ENCODE results near the gene RBL1.
"Not testable (repeated sequence)": the region's sequence is repeated elsewhere in the genome, so short reads cannot be mapped to it uniquely, and the experiment has no call there.

RBL1 gene

DNA sequence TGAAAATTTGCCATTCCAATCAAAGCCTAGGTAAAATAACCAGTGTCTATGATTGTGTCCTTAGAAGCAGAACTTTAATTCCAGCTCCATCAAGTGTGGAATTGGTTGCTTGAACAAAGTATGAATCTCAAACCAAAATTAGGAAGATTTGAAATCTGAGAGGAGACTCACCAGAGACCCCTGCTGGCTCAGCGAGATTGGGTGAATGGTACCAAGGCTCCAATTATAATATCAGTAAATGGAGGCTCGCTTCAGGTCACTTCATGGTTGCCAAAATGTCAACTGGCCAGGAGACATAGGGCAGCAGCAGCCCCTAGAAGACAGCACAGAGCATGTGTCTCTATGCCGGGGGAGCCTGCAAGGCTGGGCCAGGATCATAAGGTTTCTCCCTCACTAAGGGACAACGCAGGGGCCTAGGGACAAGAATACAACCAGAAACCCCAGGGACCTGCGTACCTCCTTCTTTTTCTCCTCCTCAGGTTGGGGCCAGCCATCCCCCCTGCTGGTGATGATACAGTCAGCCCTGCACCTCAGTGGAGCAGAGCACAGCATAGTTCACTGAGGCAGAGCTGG, 14.0 kb downstream of the RBL1 start:
- DNase-seq (ENCODE audit: insufficient read length, low spot score) (peak; percentile 15), FAIRE-seq (peak; percentile 85)

DNA sequence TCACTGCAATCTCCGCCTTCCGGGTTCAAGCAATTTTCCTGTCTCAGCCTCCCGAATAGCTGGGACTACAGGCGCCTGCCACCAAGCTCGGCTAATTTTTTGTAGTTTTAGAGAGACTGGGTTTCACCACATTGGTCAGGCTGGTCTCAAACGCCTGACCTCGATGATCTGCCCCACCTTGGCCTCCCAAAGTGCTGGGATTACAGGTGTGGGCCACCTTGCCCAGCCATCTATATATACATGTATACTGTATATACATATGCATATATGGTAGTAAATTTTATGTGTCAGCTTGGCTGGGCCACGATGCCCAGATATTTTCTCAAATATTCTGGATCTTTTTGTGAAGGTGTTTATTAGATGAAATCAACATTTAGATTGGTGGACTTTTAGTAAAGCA, 18.8 kb downstream of the RBL1 start:
- DNase-seq (ENCODE audit: insufficient read length, low spot score) (no peak), FAIRE-seq (no peak)

DNA sequence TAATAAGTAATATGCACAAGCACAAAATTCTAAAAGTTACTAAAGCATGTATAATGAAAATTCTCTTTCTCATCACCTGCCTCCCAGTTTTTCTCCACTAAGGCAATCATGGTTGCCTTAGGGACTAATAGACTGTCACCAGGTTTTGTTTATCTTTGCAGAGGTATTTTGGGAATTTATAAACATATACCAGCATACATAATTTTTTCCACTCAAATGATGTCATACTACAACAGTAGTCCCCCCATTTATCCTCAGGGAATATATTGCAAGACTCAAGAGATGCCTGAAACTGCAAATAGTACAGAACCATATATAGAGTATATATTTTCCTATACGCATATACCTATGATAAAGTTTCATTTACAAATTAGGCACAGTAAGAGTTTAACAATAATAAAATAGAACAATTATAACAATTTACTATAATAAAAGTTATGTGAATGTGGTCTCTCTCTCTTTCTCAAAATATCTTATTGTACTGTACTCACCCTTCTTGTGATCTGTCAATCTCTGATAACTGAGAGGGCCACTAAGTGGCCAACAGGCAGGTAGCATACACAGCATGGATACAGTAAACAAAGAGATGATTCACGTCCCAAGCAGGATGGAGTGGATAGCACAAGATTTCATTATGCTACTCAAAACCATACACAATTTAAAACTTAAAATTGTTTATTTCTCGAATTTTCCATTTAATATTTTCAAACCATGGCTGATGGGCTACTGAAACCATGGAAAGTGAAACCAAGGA, 19.7 kb downstream of the RBL1 start:
- DNase-seq (ENCODE audit: insufficient read length, low spot score) (no peak), FAIRE-seq (no peak)

DNA sequence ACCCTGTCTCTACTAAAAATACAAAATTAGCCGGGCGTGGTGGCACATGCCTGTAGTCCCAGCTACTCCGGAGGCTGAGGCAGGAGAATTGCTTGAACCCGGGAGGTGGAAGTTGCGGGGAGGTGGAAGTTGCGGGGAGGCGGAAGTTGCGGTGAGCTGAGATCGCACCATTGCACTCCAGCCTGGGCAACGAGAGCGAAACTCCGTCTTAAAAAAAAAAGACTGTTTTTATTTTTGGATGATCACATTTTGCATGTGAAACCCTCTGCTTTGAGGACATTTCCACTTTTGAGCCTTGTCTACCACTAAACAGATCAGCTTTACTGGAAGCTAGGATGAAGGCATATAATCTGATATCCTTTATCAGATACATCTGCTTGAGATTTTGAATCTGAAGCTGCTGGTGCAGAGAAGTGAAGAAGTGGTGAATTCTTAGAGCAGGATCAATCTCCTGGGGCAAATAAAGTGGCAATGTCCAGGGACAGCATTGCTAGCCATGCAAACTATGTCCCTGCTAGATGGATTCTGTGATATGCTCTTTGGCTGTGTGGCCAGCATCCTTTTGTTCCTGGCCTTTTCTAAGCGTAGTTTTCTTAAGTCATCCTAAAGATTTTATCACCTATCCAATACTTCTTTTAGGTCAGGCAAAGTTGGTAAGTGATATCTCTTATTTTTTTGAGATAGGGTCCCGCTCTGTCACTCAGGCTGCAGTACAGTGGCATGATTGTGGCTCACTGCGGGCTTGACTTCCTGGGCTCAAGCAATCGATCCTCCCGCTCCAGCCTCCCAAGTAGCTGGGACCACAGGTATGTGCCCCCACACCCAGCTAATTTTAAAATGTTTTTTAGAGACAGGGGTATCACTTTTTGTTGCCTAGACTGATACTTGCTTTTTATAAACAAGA, 23.3 kb downstream of the RBL1 start:
- DNase-seq (ENCODE audit: insufficient read length, low spot score) (peak; percentile 8), FAIRE-seq (no peak)

DNA sequence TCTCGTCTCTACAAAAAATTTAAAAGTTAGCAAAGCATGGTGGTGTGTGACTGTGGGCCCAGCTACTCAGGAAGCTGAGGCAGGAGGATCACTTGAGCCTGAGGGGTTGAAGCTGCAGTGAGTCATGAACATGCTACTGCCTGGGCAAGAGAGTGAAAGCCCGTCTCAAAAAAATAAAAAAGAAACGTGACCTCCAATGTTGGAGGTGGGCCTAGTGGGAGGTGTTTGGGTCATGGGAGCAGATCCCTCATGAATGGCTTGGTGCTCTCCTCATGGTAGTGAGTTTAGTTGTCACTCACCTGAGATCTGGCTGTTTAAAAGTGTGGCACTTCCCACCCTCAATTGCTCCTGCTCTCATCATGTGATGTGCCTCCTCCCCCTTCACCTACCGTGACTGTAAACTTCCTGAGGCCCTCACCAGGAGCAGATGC, 24.3 kb downstream of the RBL1 start:
- FAIRE-seq (no peak), DNase-seq (ENCODE audit: insufficient read length, low spot score) (no peak)

DNA sequence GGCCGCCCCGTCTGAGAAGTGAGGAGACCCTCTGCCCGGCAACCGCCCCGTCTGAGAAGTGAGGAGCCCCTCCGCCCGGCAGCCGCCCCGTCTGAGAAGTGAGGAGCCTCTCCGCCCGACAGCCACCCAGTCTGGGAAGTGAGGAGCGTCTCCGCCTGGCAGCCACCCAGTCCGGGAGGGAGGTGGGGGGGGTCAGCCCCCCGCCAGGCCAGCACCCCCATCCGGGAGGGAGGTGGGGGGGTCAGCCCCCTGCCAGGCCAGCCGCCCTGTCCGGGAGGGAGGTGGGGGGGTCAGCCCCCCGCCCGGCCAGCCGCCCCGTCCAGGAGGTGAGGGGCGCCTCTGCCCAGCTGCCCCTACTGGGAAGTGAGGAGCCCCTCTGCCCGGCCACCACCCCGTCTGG, 26.2 kb downstream of the RBL1 start:
- FAIRE-seq: not testable (repeated sequence)

DNA sequence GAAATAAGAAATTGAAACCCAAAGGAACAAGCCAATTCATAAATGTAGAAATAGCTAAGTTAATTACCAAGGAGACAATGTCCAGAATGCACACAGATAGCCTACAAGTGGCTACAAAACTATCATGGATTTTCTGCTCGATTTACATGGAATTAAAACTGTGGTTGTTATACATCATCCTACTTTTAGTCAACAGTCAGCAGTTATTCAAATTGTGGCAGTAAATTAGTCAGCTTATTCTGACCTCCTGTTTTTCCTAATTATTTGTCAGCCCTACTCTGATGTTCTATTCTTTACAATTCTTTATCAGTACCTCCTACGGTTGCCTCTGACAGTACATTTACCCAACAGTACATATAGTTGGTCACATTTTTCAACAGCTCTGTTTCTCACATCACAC, 29.6 kb downstream of the RBL1 start:
- DNase-seq (ENCODE audit: insufficient read length, low spot score) (no peak), FAIRE-seq (no peak)

More for the DNA sequence above, 26.2 kb downstream of the RBL1 start:
- not testable (repeated sequence) for DNase-seq (ENCODE audit: insufficient read length, low spot score)

DNA sequence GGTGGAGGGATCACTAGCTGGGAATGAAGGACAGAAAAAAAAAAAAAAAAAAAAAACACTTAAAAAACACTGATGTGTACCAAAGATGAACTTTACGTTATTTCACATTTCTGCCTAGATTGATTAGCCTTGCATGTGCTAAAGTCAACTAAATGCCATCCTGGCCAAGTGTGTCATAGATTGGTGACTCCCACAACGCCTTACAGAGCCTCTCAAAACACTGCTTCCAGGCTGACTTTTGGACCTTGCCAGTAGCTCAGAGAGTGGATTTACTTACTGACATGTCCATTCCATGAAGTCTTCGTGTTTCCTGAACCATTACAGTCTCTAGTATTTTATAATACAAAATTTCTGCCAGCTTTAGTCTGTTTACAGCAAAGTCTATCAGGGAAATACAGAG, 40.5 kb downstream of the RBL1 start:
- DNase-seq (ENCODE audit: insufficient read length, low spot score): no peak

DNA sequence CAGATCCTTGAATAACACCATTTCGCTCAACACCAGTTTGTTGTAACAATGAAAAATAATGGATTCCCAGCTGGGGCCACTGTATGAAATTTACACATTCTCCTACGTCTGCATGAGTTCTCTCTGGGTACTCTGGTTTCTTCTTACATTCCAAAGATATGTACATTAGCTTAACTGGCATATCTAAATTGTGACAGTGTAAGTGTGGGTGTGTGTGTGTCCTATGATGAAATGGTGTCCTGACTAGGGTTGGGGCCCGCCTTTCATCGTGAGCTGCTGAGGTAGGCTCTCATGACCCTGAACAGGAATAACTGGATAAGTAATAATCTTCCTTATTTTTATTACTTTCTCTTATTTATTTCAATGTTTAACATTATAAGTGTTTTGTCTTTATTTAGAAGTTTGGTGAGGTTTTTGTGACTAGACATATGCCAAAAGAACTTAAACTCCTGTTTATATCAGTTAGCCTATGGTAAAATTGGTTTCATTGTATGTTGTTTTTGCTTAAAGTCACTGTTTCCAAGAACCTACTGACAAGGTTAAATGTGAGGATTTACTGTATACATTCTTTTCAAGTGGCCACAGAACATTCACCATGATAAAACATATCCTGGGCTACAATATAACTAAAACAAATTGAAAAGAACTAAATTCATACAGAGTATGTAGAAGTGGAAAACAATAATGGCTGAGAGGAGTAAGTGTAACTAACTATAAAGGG, 42.4 kb downstream of the RBL1 start:
- no peak for FAIRE-seq
- DNase-seq (ENCODE audit: insufficient read length, low spot score): no peak

More for the DNA sequence above, 40.5 kb downstream of the RBL1 start:
- FAIRE-seq: no peak

DNA sequence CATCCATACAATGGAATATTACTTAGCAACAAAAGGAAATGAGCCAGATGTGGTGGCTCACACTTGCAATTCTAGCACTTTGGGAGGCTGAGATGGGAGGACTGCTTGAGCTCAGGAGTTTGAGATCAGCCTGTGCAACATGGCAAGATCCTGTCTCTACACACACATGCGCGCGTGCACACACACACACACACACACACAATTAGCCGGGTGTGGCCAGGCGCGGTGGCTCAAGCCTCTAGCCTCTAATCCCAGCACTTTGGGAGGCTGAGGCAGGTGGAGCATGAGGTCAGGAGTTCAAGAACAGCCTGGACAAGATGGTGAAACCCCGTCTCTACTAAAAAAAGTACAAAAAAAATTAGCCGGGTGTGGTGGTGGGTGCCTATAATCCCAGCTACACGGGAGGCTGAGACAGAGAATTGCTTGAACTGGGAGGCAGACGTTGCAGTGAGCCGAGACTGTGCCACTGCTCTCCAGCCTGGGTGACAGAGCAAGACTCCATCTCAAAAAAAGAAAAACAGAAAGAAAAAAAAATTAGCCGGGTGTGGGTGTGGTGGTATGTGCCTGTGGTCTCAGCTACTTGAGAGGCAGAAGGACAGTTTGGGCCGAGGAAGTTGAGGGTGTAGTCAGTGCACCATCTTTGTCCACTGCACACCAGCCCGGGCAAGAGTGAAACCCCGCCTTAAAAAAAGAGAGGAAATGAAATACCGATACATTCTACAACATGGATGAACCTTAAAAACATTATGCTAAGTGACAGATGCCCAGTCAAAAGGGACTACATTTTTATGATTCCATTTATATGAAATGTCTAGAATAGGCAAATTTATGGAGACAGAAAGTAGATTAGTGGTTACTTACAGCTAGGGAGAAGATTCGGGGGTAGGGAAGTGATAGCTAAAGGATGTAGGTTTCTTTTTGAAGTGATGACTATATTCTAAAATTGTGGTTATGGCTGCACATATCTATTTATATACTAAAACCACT, 52.5 kb downstream of the RBL1 start:
- peak; percentile 63 for FAIRE-seq
- peak; percentile 15 for DNase-seq (ENCODE audit: insufficient read length, low spot score)

DNA sequence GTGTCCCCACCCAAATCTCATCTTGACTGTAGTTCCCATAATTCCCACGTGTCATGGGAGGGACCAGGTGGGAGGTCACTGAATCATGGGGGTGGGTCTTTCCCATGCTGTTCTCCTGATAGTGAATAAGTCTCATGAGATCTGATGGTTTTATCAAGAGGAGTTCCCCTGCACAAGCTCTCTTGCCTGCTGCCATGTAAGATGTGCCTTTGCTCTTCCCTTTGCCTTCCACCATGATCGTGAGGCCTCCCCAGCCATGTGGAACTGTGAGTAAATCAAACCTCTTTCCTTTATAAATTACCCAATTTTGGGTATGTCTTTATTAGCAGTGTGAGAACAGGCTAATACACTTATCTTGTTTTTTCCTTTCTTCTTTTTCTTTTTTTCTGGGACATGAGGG, 56.4 kb downstream of the RBL1 start:
- FAIRE-seq: not testable (repeated sequence)

DNA sequence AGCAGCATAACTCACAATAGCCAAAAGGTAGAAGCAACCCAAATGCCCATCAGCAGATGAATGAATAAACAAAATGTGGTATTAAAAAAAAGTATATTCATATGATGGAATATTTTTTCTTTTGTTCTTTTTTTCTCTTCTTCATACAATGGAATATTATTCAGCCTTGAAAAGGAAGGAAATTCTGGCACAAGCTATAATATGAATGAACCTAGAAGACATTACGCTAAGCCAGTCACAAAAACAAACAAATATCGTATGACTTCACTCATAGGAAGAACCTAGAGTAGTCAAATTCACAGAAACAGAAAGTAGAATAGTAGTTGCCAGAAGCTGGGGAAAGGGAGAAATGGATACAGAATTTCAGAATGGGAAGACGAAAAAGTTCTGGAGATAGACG, 63.7 kb downstream of the RBL1 start:
- DNase-seq (ENCODE audit: insufficient read length, low spot score) (no peak), FAIRE-seq (no peak)

More for the DNA sequence above, 56.4 kb downstream of the RBL1 start:
- not testable (repeated sequence) for DNase-seq (ENCODE audit: insufficient read length, low spot score)

DNA sequence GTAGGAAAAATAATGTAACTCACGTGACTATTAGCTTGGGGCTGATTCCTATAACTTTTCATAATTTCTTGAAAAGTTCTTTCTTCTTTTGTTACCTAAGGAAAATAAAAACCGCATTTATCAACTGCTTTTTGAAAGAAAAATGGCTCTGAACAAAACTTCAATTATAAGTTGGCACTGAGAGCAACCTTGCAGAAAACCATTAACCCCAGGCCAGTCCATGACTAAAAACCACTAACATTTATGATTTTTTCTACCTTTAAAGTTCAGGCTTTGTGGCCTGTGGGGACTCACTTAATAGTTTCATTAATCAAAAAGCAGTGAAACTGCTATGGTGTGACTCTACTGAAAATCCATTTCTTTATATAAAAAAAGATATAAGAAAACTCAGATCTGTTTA, 75.2 kb downstream of the RBL1 start:
- no peak for DNase-seq (ENCODE audit: insufficient read length, low spot score)
- FAIRE-seq: no peak

DNA sequence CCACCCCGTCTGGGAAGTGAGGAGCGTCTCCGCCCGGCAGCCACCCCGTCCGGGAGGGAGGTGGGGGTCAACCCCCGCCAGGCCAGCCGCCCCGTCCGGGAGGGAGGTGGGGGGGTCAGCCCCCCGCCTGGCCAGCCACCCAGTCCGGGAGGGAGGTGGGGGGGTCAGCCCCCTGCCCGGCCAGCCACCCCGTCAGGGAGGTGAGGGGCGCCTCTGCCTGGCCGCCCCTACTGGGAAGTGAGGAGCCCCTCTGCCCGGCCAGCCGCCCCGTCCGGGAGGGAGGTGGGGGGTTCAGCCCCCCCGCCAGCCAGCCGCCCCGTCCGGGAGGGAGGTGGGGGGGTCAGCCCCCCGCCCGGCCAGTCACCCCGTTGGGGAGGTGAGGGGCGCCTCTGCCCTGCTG, 83.2 kb downstream of the RBL1 start:
- not testable (repeated sequence) for FAIRE-seq; DNase-seq (ENCODE audit: insufficient read length, low spot score)

DNA sequence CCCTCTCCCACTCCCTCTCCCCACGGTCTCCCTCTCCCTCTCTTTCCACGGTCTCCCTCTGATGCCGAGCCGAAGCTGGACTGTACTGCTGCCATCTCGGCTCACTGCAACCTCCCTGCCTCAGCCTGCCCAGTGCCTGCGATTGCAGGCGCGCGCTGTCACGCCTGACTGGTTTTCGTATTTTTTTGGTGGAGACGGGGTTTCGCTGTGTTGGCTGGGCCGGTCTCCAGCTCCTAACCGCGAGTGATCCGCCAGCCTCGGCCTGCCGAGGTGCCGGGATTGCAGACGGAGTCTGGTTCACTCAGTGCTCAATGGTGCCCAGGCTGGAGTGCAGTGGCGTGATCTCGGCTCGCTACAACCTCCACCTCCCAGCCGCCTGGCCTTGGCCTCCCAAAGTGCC, 83.9 kb downstream of the RBL1 start:
- FAIRE-seq; DNase-seq (ENCODE audit: insufficient read length, low spot score): not testable (repeated sequence)

DNA sequence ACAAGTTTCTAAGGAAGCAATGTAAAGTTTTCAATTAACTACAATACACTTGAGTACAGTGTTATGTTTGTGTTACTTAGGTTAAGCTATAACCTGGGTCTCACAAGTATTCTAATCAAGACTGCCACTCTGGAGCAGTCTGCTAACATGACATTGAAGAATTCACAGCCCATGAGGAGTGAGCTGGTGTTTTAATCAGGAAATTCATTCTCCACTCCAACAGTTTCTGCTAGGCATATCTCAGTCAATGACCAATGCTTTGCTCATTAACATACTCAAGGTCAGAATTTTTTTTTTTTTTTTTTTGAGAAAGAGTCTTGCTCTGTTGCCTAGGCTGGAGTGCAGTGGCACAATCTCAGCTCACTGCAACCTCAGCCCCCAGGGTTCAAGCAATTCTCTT, 84.7 kb downstream of the RBL1 start:
- no peak for FAIRE-seq
- no peak for DNase-seq (ENCODE audit: insufficient read length, low spot score)

DNA sequence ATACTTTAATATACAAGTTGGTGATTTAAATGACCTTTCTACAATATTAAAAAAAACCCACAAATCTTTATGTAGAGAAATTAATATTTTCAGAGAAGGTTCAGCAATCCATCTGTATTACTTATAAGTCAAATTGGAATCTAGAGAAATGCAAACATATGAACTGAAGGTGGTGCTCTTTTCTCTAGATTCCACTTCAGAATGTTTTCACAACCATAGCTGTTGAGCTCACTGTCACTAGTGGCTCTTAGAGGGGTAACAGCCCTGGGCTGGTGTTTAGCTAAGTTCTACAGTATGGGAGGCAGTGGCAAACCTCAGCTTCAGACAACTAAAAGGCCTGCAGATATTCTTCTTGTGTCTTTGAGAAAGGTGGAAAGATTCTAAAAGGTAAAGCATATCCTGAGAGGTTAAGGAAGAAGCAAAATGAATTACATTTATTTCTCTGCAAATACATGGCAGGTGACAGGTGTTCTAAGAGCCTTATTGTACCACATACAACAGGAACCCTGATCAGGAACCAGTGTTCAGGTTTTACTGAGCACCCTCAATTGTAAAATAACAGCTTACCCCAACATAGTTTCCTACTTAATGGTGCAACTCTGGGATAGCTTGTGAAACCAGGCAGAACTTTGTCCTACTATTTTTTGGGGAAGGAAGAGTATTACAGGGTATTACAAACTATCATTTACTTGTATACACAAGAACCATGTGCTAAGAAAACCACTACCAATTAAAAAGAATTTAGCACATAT, 87.7 kb downstream of the RBL1 start:
- DNase-seq (ENCODE audit: insufficient read length, low spot score): no peak
- FAIRE-seq: no peak

DNA sequence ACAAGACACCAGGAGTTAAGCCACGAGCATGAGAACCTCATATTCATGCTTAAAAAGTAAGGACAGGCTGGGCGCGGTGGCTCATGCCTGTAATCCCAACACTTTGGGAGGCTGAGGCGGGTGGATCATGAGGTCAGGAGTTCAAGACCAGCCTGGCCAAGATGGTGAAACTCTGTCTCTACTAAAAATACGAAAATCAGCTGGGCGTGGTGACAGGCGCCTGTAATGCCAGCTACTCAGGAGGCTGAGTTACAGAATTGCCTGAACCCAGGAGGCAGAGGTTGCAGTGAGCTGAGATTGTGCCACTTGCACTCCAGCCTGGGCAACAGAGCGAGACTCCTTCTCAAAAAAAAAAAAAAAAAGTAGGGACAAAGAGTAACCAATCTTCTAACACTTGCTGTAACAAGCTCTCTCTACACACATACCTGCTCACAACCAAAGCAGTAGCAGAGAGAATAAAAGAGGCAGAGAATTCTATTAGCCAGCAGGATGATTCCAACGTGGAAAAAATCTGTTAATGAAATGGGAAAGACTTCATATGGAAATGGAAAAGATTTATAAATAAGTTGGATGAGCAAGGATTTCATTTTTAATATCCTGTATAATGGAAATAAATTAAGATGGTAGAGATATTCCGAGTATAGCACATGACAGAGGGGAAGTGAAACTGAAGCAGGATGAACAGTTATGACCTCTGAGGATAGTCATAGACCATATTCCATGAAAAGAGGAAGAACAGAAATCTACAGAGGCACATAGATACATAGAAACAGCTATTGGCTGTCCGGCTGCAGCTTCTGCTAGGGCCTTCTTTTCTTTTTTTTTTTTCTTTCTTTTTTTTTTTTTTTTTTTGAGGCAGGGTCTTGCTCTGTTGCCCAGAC, 90.5 kb downstream of the RBL1 start:
- DNase-seq (ENCODE audit: insufficient read length, low spot score): not testable (repeated sequence)
- peak; percentile 31 for FAIRE-seq

Data from GM19239 (cell line).